Gastrocnemius medialis (tissue), 4 donors: ENCODE results near the gene APP.

ENCODE experiments used
- CTCF ChIP-seq, 5 experiments: fragments of 450-650 bp in 3 of 5; fragments of 200-600 bp in 2 of 5; sonication (generic) in 2 of 5; IDR thresholded peaks in 4 of 5; conservative IDR thresholded peaks in 1 of 5; 1 replicate in 4 of 5; 2 replicates in 1 of 5; pipeline ENCODE4 v1.5.1; 2016 to 2019; ENCODE audit warnings: antibody characterized with exemption in 5 of 5, mild to moderate bottlenecking in 3 of 5, moderate library complexity in 3 of 5
- POLR2A ChIP-seq, 2 donors: fragments of 450-650 bp; IDR thresholded peaks; one replicate each; pipeline ENCODE4 v1.6.1; 2017; ENCODE audit warnings: antibody characterized with exemption in 2 of 2, mild to moderate bottlenecking in 2 of 2, moderate library complexity in 2 of 2

DNA sequence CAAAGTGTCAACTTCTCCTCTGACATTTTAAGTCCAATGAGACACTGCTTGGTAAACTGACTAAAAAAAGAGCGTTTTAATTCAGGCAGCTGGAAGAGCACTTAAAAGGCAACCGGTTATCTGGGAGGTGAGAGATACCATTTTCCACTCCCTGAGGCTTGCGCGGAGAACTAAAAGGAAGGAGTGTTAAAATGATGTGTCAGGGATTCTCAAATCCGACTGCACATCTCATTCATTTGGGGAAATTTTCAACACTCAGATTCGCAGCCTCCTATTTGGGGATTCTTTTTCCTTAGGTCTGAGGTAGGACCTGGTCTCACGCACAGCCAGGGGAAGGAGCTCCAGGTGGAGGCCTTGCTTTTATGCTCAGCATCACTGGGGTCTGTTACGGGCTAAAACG lies 281.9 kb downstream of the APP start:
- TF ChIP-seq CTCF (IDR thresholded peaks at IDR 0.05 in 4 of 5, conservative IDR thresholded peaks at IDR 0.05 in 1 of 5), result no peak
- no peak for TF ChIP-seq POLR2A (IDR thresholded peaks at IDR 0.05)
